Mucosa of rectum (tissue), 2 donors: Measurements from ENCODE around the gene LCE1F.

Experiments used
- H3K27ac ChIP-seq, 2 donors: one replicate each; pipeline ENCODE4 v1.7.0; 2013; ENCODE audit warnings: inconsistent platforms in 2 of 2, low read depth in 2 of 2, low read length in 2 of 2
- H3K27me3 ChIP-seq, 2 donors: one replicate each; pipeline ENCODE4 v1.7.0; 2013; ENCODE audit warnings: low read length in 2 of 2; ENCODE audit not compliant: control insufficient read depth in 2 of 2, insufficient read depth in 2 of 2
- H3K36me3 ChIP-seq, 2 donors: one replicate each; pipeline ENCODE4 v1.7.0; 2013; ENCODE audit warnings: low read length in 2 of 2; ENCODE audit not compliant: control insufficient read depth in 2 of 2, insufficient read depth in 2 of 2
- H3K4me1 ChIP-seq, 2 donors: one replicate each; pipeline ENCODE4 v1.7.0; 2013; ENCODE audit warnings: low read length in 2 of 2, mild to moderate bottlenecking in 1 of 2; ENCODE audit not compliant: control insufficient read depth in 2 of 2, insufficient read depth in 2 of 2
- H3K4me3 ChIP-seq, 2 donors: one replicate each; pipeline ENCODE4 v1.7.0; 2013; ENCODE audit warnings: low read length in 2 of 2
- H3K9ac ChIP-seq, 2 donors: one replicate each; pipeline ENCODE4 v1.7.0; 2013; ENCODE audit warnings: low read length in 2 of 2, low read depth in 1 of 2, mild to moderate bottlenecking in 1 of 2
- H3K9me3 ChIP-seq, 2 donors: one replicate each; pipeline ENCODE4 v1.7.0; 2013; ENCODE audit warnings: low read length in 2 of 2; ENCODE audit not compliant: control insufficient read depth in 2 of 2
- donor health status: healthy.
- donor health status: Normal muscosa, but diverticular disease.

Gene LCE1F

DNA sequence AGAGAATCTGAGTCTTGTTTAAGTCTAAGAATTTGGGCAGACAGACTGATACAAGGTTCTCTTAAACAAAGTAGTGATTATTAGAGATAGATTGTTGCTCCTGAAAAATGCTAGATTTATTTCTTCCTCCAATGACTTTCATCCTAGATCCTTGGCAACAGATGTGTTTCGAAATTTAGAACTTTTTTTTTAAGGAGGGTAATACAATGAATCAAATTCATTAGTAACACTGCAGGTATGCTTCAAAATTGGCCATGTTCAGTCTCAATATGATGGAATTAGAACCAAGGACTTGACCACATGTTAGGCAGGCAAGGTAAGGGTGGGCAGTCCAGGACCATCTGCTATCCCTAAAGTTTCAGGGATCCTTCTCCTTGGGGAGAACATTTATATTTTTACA is 4.5 kb upstream of the LCE1F start:
- Histone ChIP-seq H3K9ac (no peak overlapping the region), H3K27me3 (no peaks in the 10 kb centered on the region), H3K36me3 (no peaks in the 10 kb centered on the region), H3K4me3 (no peak overlapping the region), H3K9me3 (no peaks in the 10 kb centered on the region), H3K27ac (no peak overlapping the region), H3K4me1 (no peaks in the 10 kb centered on the region)

DNA sequence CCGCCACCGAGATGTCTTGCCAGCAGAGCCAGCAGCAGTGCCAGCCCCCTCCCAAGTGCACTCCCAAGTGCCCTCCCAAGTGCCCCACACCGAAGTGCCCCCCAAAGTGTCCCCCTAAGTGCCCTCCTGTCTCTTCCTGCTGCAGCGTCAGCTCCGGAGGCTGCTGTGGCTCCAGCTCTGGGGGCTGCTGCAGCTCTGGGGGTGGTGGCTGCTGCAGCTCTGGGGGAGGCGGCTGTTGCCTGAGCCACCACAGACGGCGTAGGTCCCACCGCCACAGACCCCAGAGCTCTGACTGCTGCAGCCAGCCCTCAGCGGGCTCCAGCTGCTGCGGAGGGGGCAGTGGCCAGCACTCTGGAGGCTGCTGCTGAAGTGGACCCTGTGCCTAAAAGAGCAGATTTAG is 1.4 kb downstream of the LCE1F start:
- no peak overlapping the region for H3K27ac ChIP-seq
- no peaks in the 10 kb centered on the region for H3K4me1 ChIP-seq
- H3K9ac ChIP-seq: no peak overlapping the region
- no peaks in the 10 kb centered on the region for H3K27me3 ChIP-seq
- no peaks in the 10 kb centered on the region for H3K36me3 ChIP-seq
- no peak overlapping the region for H3K4me3 ChIP-seq
- H3K9me3 ChIP-seq: no peaks in the 10 kb centered on the region

DNA sequence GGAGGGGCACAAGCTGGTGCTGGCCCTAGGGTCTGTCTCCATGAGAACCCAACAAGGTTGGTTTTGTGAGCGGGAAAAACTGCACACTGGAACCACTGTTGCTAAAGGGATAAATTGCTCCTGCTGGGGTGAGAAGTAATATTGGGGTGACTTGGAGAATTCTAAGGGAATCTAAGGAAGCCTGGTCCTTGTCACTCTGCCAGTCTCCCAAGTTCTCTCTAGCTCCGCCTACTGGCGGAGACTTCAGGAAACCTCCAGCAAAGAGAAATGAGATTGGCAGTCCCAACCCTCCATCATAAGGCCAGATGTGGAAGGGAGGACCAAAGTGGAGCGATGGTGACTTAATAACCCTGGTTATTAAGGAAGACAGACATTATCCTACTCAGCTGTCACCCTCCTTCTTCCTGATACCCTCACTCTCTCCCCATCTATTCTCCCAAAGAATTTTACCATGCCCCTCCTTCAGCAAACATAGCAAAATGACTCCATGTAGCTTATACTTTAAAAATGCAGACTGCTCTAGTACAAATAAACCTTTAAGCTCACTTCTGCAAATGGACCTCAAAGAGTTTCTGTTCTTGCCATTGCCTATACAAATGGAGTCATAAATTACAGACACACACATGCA is 2.7 kb downstream of the LCE1F start:
- H3K9me3 ChIP-seq: no peaks in the 10 kb centered on the region
- H3K36me3 ChIP-seq: no peaks in the 10 kb centered on the region
- H3K9ac ChIP-seq: no peak overlapping the region
- H3K4me1 ChIP-seq: no peaks in the 10 kb centered on the region
- H3K27ac ChIP-seq: no peak overlapping the region
- H3K4me3 ChIP-seq: no peak overlapping the region
- no peaks in the 10 kb centered on the region for H3K27me3 ChIP-seq

DNA sequence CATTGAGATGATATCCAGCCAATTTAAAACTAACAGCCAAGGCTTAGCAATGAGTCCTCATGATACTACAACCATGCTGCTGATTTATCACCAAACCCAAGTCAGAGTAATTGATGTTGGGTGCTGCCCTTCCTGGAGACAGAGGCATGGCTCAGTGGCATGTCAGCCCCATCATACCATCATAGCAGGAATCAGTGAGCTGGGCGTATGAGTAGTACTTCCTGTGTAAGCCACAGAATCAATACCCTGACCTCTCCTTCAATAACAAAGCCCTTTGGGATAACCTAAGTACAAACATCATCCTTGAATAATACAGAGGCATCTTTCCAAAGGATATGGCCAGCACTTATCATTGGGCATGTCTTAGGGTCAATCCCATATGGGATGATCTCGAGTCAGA is 8.2 kb downstream of the LCE1F start:
- H3K27me3 ChIP-seq: no peaks in the 10 kb centered on the region
- H3K9me3 ChIP-seq: no peaks in the 10 kb centered on the region
- no peaks in the 10 kb centered on the region for H3K36me3 ChIP-seq
- H3K27ac ChIP-seq: no peak overlapping the region
- H3K4me3 ChIP-seq: no peak overlapping the region
- no peaks in the 10 kb centered on the region for H3K4me1 ChIP-seq
- H3K9ac ChIP-seq: no peak overlapping the region

DNA sequence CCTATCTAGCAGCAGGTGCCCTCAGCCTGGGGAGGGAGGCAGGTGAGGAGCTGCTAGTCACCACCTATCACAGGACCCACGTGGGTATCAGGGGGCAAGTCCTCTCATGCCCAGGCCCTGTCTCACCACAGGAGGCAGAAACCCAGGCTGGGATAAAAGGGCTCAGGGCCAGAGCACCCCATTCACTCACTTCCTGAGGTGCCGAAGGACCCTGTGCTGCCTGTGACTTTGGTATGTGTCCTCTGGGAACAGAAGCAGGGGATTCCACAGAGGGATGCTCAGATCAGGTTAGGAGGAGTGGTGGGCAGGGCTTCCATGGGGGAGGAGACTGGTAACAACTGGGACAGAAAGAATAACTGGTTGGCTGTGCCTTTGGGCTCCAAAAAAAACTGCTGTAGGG is 11.1 kb downstream of the LCE1F start, which contains the start of gene LCE1E:
Gene LCE1E (plus strand): TSS at position 181 of the 400 bp plus-strand sequence. CDS start 1,043 bp downstream, outside the sequence.
- Histone ChIP-seq H3K9me3 (no peaks in the 10 kb centered on the region), H3K36me3 (no peaks in the 10 kb centered on the region), H3K27me3 (no peaks in the 10 kb centered on the region), H3K27ac (no peak within 1 kb of the TSS), H3K4me1 (no peaks in the 10 kb centered on the region), H3K4me3 (no peak within 1 kb of the TSS), H3K9ac (no peak within 1 kb of the TSS)

DNA sequence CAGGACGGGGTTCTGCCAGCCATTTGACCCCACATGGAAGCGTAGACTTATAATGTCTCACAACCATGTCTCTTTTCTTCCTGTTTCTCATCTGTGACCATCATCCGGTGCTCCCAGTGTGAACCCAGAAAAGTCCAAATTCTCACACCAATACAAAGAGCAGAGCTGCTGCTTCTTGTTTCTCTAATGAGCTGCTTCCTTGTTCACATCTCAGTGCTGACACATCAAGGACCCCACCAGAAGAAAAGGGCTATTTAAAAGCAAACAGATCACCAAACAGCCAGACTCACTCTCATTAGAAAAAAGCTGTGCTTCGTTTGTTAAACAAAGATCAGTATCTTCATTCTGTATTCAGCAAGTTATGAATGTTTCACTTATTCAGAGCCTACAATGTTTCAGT is 20.7 kb downstream of the LCE1F start:
- Histone ChIP-seq H3K4me1 (no peaks in the 10 kb centered on the region), H3K36me3 (no peaks in the 10 kb centered on the region), H3K4me3 (no peak overlapping the region), H3K27ac (no peak overlapping the region), H3K9ac (no peak overlapping the region), H3K9me3 (no peaks in the 10 kb centered on the region), H3K27me3 (no peaks in the 10 kb centered on the region)

DNA sequence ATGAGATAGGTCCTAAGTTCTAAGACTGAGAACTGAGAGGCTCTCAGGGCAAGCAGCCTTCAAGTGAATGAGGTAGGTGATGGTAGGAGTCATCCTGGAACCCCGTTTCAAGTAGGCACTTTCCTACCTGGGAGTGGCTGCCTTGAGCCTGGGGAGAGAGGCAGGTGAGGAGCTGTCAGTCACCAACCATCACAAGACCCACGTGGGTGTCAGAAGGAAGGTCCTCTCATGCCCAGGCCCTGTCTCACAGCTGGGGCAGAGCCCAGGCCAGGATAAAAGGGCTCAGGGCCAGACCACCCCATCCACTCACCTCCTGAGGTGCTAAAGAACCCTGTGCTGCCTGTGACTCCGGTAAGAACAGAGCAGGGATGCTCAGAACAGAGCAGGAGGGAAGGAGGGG is 21.5 kb downstream of the LCE1F start, which contains the start of gene LCE1D:
Gene LCE1D (plus strand): TSS at position 301 of the 400 bp plus-strand sequence. CDS start 1,074 bp downstream, outside the sequence.
- Histone ChIP-seq H3K36me3 (no peaks in the 10 kb centered on the region), H3K27ac (no peak within 1 kb of the TSS), H3K9ac (no peak within 1 kb of the TSS), H3K4me1 (no peaks in the 10 kb centered on the region), H3K27me3 (no peaks in the 10 kb centered on the region), H3K4me3 (no peak within 1 kb of the TSS), H3K9me3 (no peaks in the 10 kb centered on the region)

DNA sequence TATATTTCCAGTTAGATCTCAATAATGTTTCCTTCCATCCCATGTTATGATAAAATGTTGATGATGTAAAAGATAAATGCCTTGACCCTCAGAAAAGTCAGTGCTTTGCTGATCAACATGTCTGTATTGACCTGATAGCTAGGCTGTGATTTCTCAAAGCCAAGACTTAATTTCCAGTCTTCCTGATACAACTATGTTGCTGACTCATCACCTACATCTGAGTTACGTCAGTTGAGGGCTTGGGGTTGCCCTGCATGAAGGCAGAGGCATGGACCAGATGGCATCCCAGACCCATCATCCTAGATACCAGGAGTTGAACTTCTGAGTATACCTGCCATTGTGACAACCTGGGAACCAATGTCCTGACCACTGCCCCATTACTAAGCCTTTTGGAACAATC is 26.4 kb downstream of the LCE1F start:
- Histone ChIP-seq H3K27me3 (no peaks in the 10 kb centered on the region), H3K27ac (no peak overlapping the region), H3K36me3 (no peaks in the 10 kb centered on the region)

DNA sequence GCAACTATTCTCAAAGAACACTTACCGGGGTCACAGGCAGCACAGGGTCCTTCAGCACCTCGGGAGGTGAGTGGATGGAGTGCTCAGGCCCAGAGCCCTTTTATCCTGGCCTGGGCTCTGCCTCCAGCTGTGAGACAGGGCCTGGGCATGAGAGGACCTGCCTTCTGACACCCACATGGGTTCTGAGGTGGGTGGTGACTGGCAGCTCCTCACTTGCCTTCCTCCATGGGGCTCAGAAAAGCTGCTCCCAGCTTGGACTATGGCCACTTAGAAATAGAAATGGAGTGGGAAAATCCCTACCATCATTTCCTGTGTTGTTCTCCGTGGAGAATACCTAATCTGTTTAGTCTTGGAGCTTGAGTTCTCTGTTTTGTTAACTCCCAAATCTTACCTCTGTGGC is 31.6 kb downstream of the LCE1F start, which contains the start of gene LCE1C:
Gene LCE1C (minus strand): TSS at position 76 of the 400 bp plus-strand sequence. CDS start 1,173 bp downstream, outside the sequence.
- Histone ChIP-seq H3K4me3 (no peak within 1 kb of the TSS), H3K27me3 (no peaks in the 10 kb centered on the region), H3K27ac (no peak within 1 kb of the TSS), H3K9me3 (no peaks in the 10 kb centered on the region), H3K4me1 (no peaks in the 10 kb centered on the region), H3K36me3 (no peaks in the 10 kb centered on the region), H3K9ac (no peak within 1 kb of the TSS)

More for the DNA sequence above, 26.4 kb downstream of the LCE1F start:
- Histone ChIP-seq H3K4me3 (no peak overlapping the region), H3K9me3 (no peaks in the 10 kb centered on the region), H3K4me1 (no peaks in the 10 kb centered on the region), H3K9ac (no peak overlapping the region)

DNA sequence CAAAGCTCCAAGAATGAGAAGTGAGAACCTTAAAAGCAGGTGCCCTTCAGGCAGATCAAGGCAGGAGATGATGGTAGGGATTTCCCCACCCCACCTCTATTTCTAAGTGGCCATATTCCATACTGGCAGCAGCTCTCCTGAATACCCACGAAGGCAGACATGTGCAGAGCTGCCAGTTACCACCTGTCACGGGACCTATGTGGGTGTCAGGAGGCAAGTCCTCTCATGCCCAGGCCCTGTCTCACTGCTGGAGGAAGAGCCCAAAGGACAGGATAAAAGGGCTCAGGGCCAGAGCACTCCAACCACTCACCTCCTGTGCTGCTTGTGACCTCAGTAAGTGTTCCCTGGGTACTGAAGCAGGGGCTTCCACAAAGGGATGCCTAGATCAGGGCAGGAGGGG is 36.1 kb downstream of the LCE1F start:
- Histone ChIP-seq H3K4me3 (no peak overlapping the region), H3K4me1 (no peaks in the 10 kb centered on the region), H3K36me3 (no peaks in the 10 kb centered on the region), H3K9ac (no peak overlapping the region), H3K27ac (no peak overlapping the region), H3K9me3 (no peaks in the 10 kb centered on the region), H3K27me3 (no peaks in the 10 kb centered on the region)
